ENCODE results near the gene RTP5.

GRCh38 chr2:241842620-241843211, 26.8 kb upstream of the RTP5 start:
- TF ChIP-seq CTCF (IDR thresholded peaks at IDR 0.05; ENCODE audit: borderline replicate concordance, extremely low read depth, low read length, poor library complexity, severe bottlenecking) (no peak), EZH2 (IDR thresholded peaks at IDR 0.05; ENCODE audit: borderline replicate concordance, low read depth, low read length, severe bottlenecking) (no peak)
